Neural progenitor cell (in vitro differentiated cells): Measurements from ENCODE around the gene UMAD1. TPM values are rescaled to one million over a fixed set of nuclear protein-coding genes. Genes with fewer than 3 reads are reported as not detected.

ENCODE experiments used
- DNase-seq: peaks from one replicate; pipeline ENCODE4 v3.0.0-alpha.2; 2016; ENCODE audit warnings: low spot score
- H2AFZ ChIP-seq: fragments of 200-600 bp; sonication (generic); replicated peaks from 2 replicates; pipeline ENCODE4 v1.6.1; 2016; ENCODE audit warnings: antibody characterized with exemption
- H3F3A ChIP-seq: fragments of 200-600 bp; sonication (generic); 2 replicates; pipeline ENCODE4 v1.6.1; 2016; ENCODE audit warnings: antibody characterized with exemption, low read depth
- H3K27ac ChIP-seq: fragments of 200-600 bp; sonication (generic); 2 replicates; pipeline ENCODE4 v1.5.1; 2016; ENCODE audit warnings: mild to moderate bottlenecking
- H3K27me3 ChIP-seq: fragments of 200-600 bp; sonication (generic); 2 replicates; pipeline ENCODE4 v1.6.1; 2016; ENCODE audit warnings: mild to moderate bottlenecking, moderate library complexity
- H3K36me3 ChIP-seq: fragments of 200-600 bp; sonication (generic); 2 replicates; pipeline ENCODE4 v1.5.1; 2016
- H3K4me1 ChIP-seq: fragments of 200-600 bp; sonication (generic); 2 replicates; pipeline ENCODE4 v1.6.1; 2016; ENCODE audit warnings: mixed run types
- H3K4me2 ChIP-seq: fragments of 200-600 bp; sonication (generic); 2 replicates; pipeline ENCODE4 v1.6.1; 2016
- H3K4me3 ChIP-seq: fragments of 200-600 bp; sonication (generic); 2 replicates; pipeline ENCODE4 v1.5.1; 2016
- H3K79me2 ChIP-seq: fragments of 200-600 bp; sonication (generic); 2 replicates; pipeline ENCODE4 v1.6.1; 2016; ENCODE audit warnings: low read depth
- H3K9ac ChIP-seq: fragments of 200-600 bp; sonication (generic); 2 replicates; pipeline ENCODE4 v1.6.1; 2016
- H3K9me3 ChIP-seq: fragments of 200-600 bp; sonication (generic); 2 replicates; pipeline ENCODE4 v1.5.1; 2016; ENCODE audit warnings: low read depth
- H4K20me1 ChIP-seq: fragments of 200-600 bp; sonication (generic); 2 replicates; pipeline ENCODE4 v1.6.1; 2016; ENCODE audit warnings: low read depth
- H3K27ac Mint-ChIP-seq: 3 replicates; pipeline ENCODE4 v1.8.0; 2021; ENCODE audit warnings: mixed read lengths
- H3K27me3 Mint-ChIP-seq: 2 replicates; pipeline ENCODE4 v1.8.0; 2022; ENCODE audit warnings: low read depth, mild to moderate bottlenecking, inconsistent platforms, moderate library complexity, mixed read lengths; ENCODE audit not compliant: insufficient read depth
- H3K36me3 Mint-ChIP-seq: 3 replicates; pipeline ENCODE4 v1.8.0; 2021; ENCODE audit warnings: mixed read lengths
- H3K4me1 Mint-ChIP-seq: 3 replicates; pipeline ENCODE4 v1.8.0; 2021; ENCODE audit warnings: mixed read lengths
- H3K4me3 Mint-ChIP-seq: 3 replicates; pipeline ENCODE4 v1.8.0; 2021; ENCODE audit warnings: mild to moderate bottlenecking, moderate library complexity, mixed read lengths
- H3K9me3 Mint-ChIP-seq: 3 replicates; pipeline ENCODE4 v1.8.0; 2020; ENCODE audit warnings: mixed read lengths
- CTCF ChIP-seq: fragments of 200-600 bp; sonication (generic); IDR thresholded peaks from 2 replicates; pipeline ENCODE4 v1.5.1; 2017; ENCODE audit warnings: antibody characterized with exemption, mild to moderate bottlenecking
- EZH2 ChIP-seq: fragments of 200-600 bp; sonication (generic); IDR thresholded peaks from 2 replicates; pipeline ENCODE4 v1.6.1; 2017; ENCODE audit warnings: antibody characterized with exemption, mild to moderate bottlenecking, moderate library complexity
- EZH2phosphoT487 ChIP-seq: fragments of 200-600 bp; sonication (generic); IDR thresholded peaks from 2 replicates; pipeline ENCODE4 v1.6.1; 2017; ENCODE audit warnings: antibody characterized with exemption
- total RNA-seq: library from RNA; depleted of rRNA; stranded (reverse); fragments of >200 nt; gene quantifications from 2 replicates; pipeline ENCODE4 v1.2.3, GENCODE V29; 2015; ENCODE audit warnings: low replicate concordance

UMAD1 gene
- total RNA-seq, 1 donor from 2014 or later, result 23.0 TPM

GRCh38 chr7:7912937-7913336 lies 272.4 kb downstream of the UMAD1 start:
- H3K27me3 ChIP-seq, result no peaks in the 10 kb centered on the region
- no peak overlapping the region for H3K4me3 ChIP-seq
- no peaks in the 10 kb centered on the region for H3K36me3 ChIP-seq
- Mint-ChIP-seq H3K4me1 (peaks cover 6% of the 10 kb centered on the region), H3K27ac (no peak overlapping the region), H3K4me3 (no peak overlapping the region), H3K9me3 (no peaks in the 10 kb centered on the region), H3K36me3 (no peaks in the 10 kb centered on the region), H3K27me3 (no peaks in the 10 kb centered on the region)
- peaks cover 25% of the 10 kb centered on the region for H3K4me1 ChIP-seq
- H3K27ac ChIP-seq, result no peak overlapping the region
- TF ChIP-seq EZH2, result no peak
- peaks cover 4% of the 10 kb centered on the region for H3F3A ChIP-seq
- no peak overlapping the region for H3K9ac ChIP-seq
- no peaks in the 10 kb centered on the region for H3K9me3 ChIP-seq
- H3K4me2 ChIP-seq, result no peak overlapping the region
- no peak overlapping the region for H2AFZ ChIP-seq
- DNase-seq, result no peak
- H4K20me1 ChIP-seq, result no peaks in the 10 kb centered on the region
- no peaks in the 10 kb centered on the region for H3K79me2 ChIP-seq

GRCh38 chr7:7913504-7913903 lies 273.0 kb downstream of the UMAD1 start:
- Mint-ChIP-seq H3K36me3 (no peaks in the 10 kb centered on the region), H3K27ac (no peak overlapping the region), H3K9me3 (no peaks in the 10 kb centered on the region), H3K27me3 (no peaks in the 10 kb centered on the region), H3K4me3 (no peak overlapping the region), H3K4me1 (peaks cover 6% of the 10 kb centered on the region)
- Histone ChIP-seq H3K27ac (no peak overlapping the region), H3K4me2 (peak overlapping the region; percentile 45), H2AFZ (no peak overlapping the region), H3K79me2 (no peaks in the 10 kb centered on the region), H3F3A (peaks cover 4% of the 10 kb centered on the region), H3K36me3 (no peaks in the 10 kb centered on the region), H4K20me1 (no peaks in the 10 kb centered on the region), H3K4me1 (peaks cover 25% of the 10 kb centered on the region), H3K4me3 (no peak overlapping the region), H3K27me3 (no peaks in the 10 kb centered on the region), H3K9ac (no peak overlapping the region), H3K9me3 (no peaks in the 10 kb centered on the region)
- no peak for TF ChIP-seq EZH2phosphoT487
- no peak for TF ChIP-seq CTCF
- no peak for TF ChIP-seq EZH2
- peak; percentile 34 for DNase-seq

- Histone ChIP-seq H4K20me1 (no peaks in the 10 kb centered on the region), H3K4me2 (no peak overlapping the region), H3F3A (peaks cover 4% of the 10 kb centered on the region), H3K79me2 (no peaks in the 10 kb centered on the region), H3K4me1 (peaks cover 25% of the 10 kb centered on the region), H3K36me3 (no peaks in the 10 kb centered on the region), H3K9ac (no peak overlapping the region), H2AFZ (no peak overlapping the region), H3K4me3 (no peak overlapping the region), H3K27ac (no peak overlapping the region), H3K27me3 (no peaks in the 10 kb centered on the region), H3K9me3 (no peaks in the 10 kb centered on the region)
- peaks cover 2% of the 10 kb centered on the region for H3K4me1 Mint-ChIP-seq
- H3K9me3 Mint-ChIP-seq, result no peaks in the 10 kb centered on the region
- TF ChIP-seq EZH2, result no peak
- no peak for TF ChIP-seq EZH2phosphoT487
- TF ChIP-seq CTCF, result no peak
- no peaks in the 10 kb centered on the region for H3K27me3 Mint-ChIP-seq
- DNase-seq, result no peak
- no peaks in the 10 kb centered on the region for H3K36me3 Mint-ChIP-seq
- H3K4me3 Mint-ChIP-seq, result no peak overlapping the region
- no peak overlapping the region for H3K27ac Mint-ChIP-seq
These were observed 274.0 kb downstream of the UMAD1 start for GRCh38 chr7:7914547-7914946.

- Histone ChIP-seq H3F3A (peaks cover 4% of the 10 kb centered on the region), H3K79me2 (no peaks in the 10 kb centered on the region), H2AFZ (no peak overlapping the region), H3K9me3 (no peaks in the 10 kb centered on the region), H4K20me1 (no peaks in the 10 kb centered on the region), H3K4me3 (no peak overlapping the region), H3K4me2 (no peak overlapping the region), H3K27ac (no peak overlapping the region), H3K4me1 (peaks cover 34% of the 10 kb centered on the region), H3K9ac (no peak overlapping the region), H3K36me3 (no peaks in the 10 kb centered on the region), H3K27me3 (no peaks in the 10 kb centered on the region)
- no peak for DNase-seq
- TF ChIP-seq CTCF (no peak), EZH2 (no peak), EZH2phosphoT487 (no peak)
- peaks cover 2% of the 10 kb centered on the region for H3K4me1 Mint-ChIP-seq
- H3K9me3 Mint-ChIP-seq, result no peaks in the 10 kb centered on the region
- no peak overlapping the region for H3K4me3 Mint-ChIP-seq
- no peaks in the 10 kb centered on the region for H3K36me3 Mint-ChIP-seq
- no peaks in the 10 kb centered on the region for H3K27me3 Mint-ChIP-seq
- no peak overlapping the region for H3K27ac Mint-ChIP-seq
These were observed 275.5 kb downstream of the UMAD1 start for GRCh38 chr7:7916064-7916463.
